ENCODE results near the gene SH2D3C.

The SH2D3C gene

GRCh38 chr9:127778280-127779135, at the start of gene SH2D3C:
TSS of gene SH2D3C (minus strand) at chr9:127778666. CDS start at chr9:127778627, 39 bp downstream.
- DNase-seq (ENCODE audit: low read depth) = no peak

GRCh38 chr9:127826253-127826913, 47.9 kb upstream of the SH2D3C start:
- no peak for DNase-seq (ENCODE audit: low read depth)

GRCh38 chr9:127825319-127826051, 47.0 kb upstream of the SH2D3C start:
- no peak for DNase-seq (ENCODE audit: low read depth)

GRCh38 chr9:127822108-127822507, 43.6 kb upstream of the SH2D3C start:
- DNase-seq (ENCODE audit: low read depth) = no peak

GRCh38 chr9:127818574-127818973, 40.1 kb upstream of the SH2D3C start:
- no peak for DNase-seq (ENCODE audit: low read depth)

- DNase-seq (ENCODE audit: low read depth) = no peak
These were observed 39.5 kb upstream of the SH2D3C start for GRCh38 chr9:127817881-127818434.

GRCh38 chr9:127816728-127817127, 38.3 kb upstream of the SH2D3C start:
- DNase-seq (ENCODE audit: low read depth) = no peak

- DNase-seq (ENCODE audit: low read depth) = no peak
These were observed 37.9 kb upstream of the SH2D3C start for GRCh38 chr9:127816362-127816725.

- DNase-seq (ENCODE audit: low read depth) = no peak
These were observed 37.3 kb upstream of the SH2D3C start for GRCh38 chr9:127815512-127816361.

GRCh38 chr9:127814619-127815511, 36.4 kb upstream of the SH2D3C start:
- no peak for DNase-seq (ENCODE audit: low read depth)

GRCh38 chr9:127813686-127814226, 35.3 kb upstream of the SH2D3C start:
- DNase-seq (ENCODE audit: low read depth) = no peak

- DNase-seq (ENCODE audit: low read depth) = no peak
These were observed 34.6 kb upstream of the SH2D3C start for GRCh38 chr9:127812936-127813675.

GRCh38 chr9:127812011-127812410, 33.5 kb upstream of the SH2D3C start:
- no peak for DNase-seq (ENCODE audit: low read depth)

GRCh38 chr9:127810378-127811187, 32.1 kb upstream of the SH2D3C start:
- DNase-seq (ENCODE audit: low read depth) = no peak

GRCh38 chr9:127809540-127810377, 31.3 kb upstream of the SH2D3C start:
- no peak for DNase-seq (ENCODE audit: low read depth)

GRCh38 chr9:127809002-127809539, 30.6 kb upstream of the SH2D3C start:
- DNase-seq (ENCODE audit: low read depth) = no peak

- no peak for DNase-seq (ENCODE audit: low read depth)
These were observed 30.0 kb upstream of the SH2D3C start for GRCh38 chr9:127808347-127809001.

Measured in stimulated activated CD8-positive, alpha-beta memory T cell treated with anti-CD3 and anti-CD28 coated beads, Interleukin-12 subunit alpha, Interleukin-12 subunit beta, amount 100 ng/mL, for 4 hours (primary cell).